HG03039 (cell line): ENCODE results near the gene DEPDC5.

Source experiments
- ATAC-seq: cut with Tn5 transposase; IDR thresholded peaks from one replicate; pipeline ENCODE4 v1.9.1; 2021; ENCODE audit warnings: mild to moderate bottlenecking, moderate library complexity; ENCODE audit not compliant: unreplicated experiment

The DEPDC5 gene

GRCh38 chr22:31846161-31847115 is 92.6 kb downstream of the DEPDC5 start:
- no peak for ATAC-seq

- ATAC-seq: no peak
Observed at GRCh38 chr22:31848411-31848810, 94.6 kb downstream of the DEPDC5 start.

- ATAC-seq: no peak
Observed at GRCh38 chr22:31850135-31850534, 96.3 kb downstream of the DEPDC5 start.

- ATAC-seq: no peak
Observed at GRCh38 chr22:31852691-31853421, 99.0 kb downstream of the DEPDC5 start.

- ATAC-seq: no peak
Observed at GRCh38 chr22:31853736-31854495, 100.1 kb downstream of the DEPDC5 start.

- no peak for ATAC-seq
Observed at GRCh38 chr22:31857247-31857646, 103.4 kb downstream of the DEPDC5 start.

- ATAC-seq: no peak
Observed at GRCh38 chr22:31861226-31861840, 107.5 kb downstream of the DEPDC5 start.

- no peak for ATAC-seq
Observed at GRCh38 chr22:31866918-31867317, 113.1 kb downstream of the DEPDC5 start.

- no peak for ATAC-seq
Observed at GRCh38 chr22:31867386-31868153, 113.8 kb downstream of the DEPDC5 start.

GRCh38 chr22:31869739-31870138 is 115.9 kb downstream of the DEPDC5 start:
- no peak for ATAC-seq

- no peak for ATAC-seq
Observed at GRCh38 chr22:31870890-31871289, 117.1 kb downstream of the DEPDC5 start.

- no peak for ATAC-seq
Observed at GRCh38 chr22:31871480-31871879, 117.7 kb downstream of the DEPDC5 start.

- no peak for ATAC-seq
Observed at GRCh38 chr22:31872209-31872608, 118.4 kb downstream of the DEPDC5 start.

- ATAC-seq: no peak
Observed at GRCh38 chr22:31874821-31875220, 121.0 kb downstream of the DEPDC5 start.

GRCh38 chr22:31876156-31876920 is 122.5 kb downstream of the DEPDC5 start:
- no peak for ATAC-seq

GRCh38 chr22:31879585-31879984 is 125.8 kb downstream of the DEPDC5 start:
- ATAC-seq: no peak

- ATAC-seq: no peak
Observed at GRCh38 chr22:31881200-31881599, 127.4 kb downstream of the DEPDC5 start.

- ATAC-seq: no peak
Observed at GRCh38 chr22:31881865-31882264, 128.0 kb downstream of the DEPDC5 start.

GRCh38 chr22:31882971-31883370 is 129.2 kb downstream of the DEPDC5 start:
- ATAC-seq: no peak
